ENCODE results near the gene MICAL3.

DNA sequence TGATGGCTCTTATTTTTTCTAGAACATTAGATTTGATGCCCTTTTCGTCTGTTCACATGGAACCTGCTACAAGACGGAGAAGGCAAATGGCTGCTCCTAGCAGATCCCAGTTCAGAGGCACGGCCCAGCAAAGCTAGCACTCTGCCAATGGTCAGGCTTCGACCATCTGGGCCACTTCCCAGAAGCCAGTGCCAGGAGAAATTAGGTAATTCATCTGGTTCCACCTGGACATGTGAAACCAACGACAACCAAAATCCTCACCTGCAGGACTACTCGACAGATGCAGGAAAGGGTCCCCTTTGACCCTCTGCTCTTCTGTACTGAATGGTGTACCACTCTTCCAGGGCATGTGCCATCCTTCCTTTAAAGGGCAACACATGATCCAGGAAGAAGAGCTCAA, 25.4 kb downstream of the MICAL3 start:
- no peak for TF ChIP-seq BCL11A (IDR thresholded peaks at IDR 0.05; ENCODE audit: low read depth in 2 of 2, low read length in 2 of 2)
- no peak for TF ChIP-seq NRF1 (IDR thresholded peaks at IDR 0.05; ENCODE audit: low read depth, low read length)
- TF ChIP-seq, protein P1, sequence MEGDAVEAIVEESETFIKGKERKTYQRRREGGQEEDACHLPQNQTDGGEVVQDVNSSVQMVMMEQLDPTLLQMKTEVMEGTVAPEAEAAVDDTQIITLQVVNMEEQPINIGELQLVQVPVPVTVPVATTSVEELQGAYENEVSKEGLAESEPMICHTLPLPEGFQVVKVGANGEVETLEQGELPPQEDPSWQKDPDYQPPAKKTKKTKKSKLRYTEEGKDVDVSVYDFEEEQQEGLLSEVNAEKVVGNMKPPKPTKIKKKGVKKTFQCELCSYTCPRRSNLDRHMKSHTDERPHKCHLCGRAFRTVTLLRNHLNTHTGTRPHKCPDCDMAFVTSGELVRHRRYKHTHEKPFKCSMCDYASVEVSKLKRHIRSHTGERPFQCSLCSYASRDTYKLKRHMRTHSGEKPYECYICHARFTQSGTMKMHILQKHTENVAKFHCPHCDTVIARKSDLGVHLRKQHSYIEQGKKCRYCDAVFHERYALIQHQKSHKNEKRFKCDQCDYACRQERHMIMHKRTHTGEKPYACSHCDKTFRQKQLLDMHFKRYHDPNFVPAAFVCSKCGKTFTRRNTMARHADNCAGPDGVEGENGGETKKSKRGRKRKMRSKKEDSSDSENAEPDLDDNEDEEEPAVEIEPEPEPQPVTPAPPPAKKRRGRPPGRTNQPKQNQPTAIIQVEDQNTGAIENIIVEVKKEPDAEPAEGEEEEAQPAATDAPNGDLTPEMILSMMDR (IDR thresholded peaks at IDR 0.05; ENCODE audit: control extremely low read depth in 1 of 3, insufficient read depth in 1 of 3, low read depth in 1 of 3, low read length in 3 of 3), result no peak
- TF ChIP-seq SP1 (IDR thresholded peaks at IDR 0.05; ENCODE audit: low read depth, low read length), result no peak
- no peak for TF ChIP-seq HDAC2 (IDR thresholded peaks at IDR 0.05; ENCODE audit: borderline replicate concordance in 1 of 2, low read depth in 2 of 2, low read length in 2 of 2)
- TF ChIP-seq POLR2AphosphoS5 (IDR thresholded peaks at IDR 0.05; ENCODE audit: low read depth, low read length), result no peak
- TF ChIP-seq CEBPB (IDR thresholded peaks at IDR 0.05; ENCODE audit: low read depth, low read length), result no peak
